CD4-positive, CD25-positive, alpha-beta regulatory T cell (primary cell): Measurements from ENCODE around the gene KAT5. TPM values are rescaled to one million over a fixed set of nuclear protein-coding genes. Genes with fewer than 3 reads are reported as not detected.
"Not testable (repeated sequence)": the region's sequence is repeated elsewhere in the genome, so short reads cannot be mapped to it uniquely, and the experiment has no call there.

Experiments used
- ATAC-seq, 2 donors: fragments of 150-1000 bp; cut with Tn5 transposase; one replicate each; pipeline ENCODE4 v1.10.0; 2021; ENCODE audit warnings: low read depth in 2 of 2, moderate number of reproducible peaks in 2 of 2, moderate library complexity in 1 of 2
- DNase-seq, 3 donors: peaks; one replicate each; pipeline versions ENCODE4 v3.0.0 to v3.0.0-alpha.2; 2012 to 2022; ENCODE audit warnings: mixed read lengths in 1 of 3
- H3K27ac ChIP-seq: one replicate; pipeline ENCODE4 v1.7.0; 2013; ENCODE audit warnings: mild to moderate bottlenecking, low read length; ENCODE audit not compliant: insufficient read depth, poor library complexity, severe bottlenecking
- H3K27me3 ChIP-seq: one replicate; pipeline ENCODE4 v1.7.0; 2013; ENCODE audit warnings: low read length; ENCODE audit not compliant: control insufficient read depth, insufficient read depth
- H3K36me3 ChIP-seq: one replicate; pipeline ENCODE4 v1.7.0; 2013; ENCODE audit warnings: mild to moderate bottlenecking, low read length, moderate library complexity; ENCODE audit not compliant: control insufficient read depth, insufficient read depth
- H3K4me1 ChIP-seq: 2 replicates; pipeline ENCODE4 v1.7.0; 2013; ENCODE audit warnings: mild to moderate bottlenecking, low read length; ENCODE audit not compliant: insufficient read depth, control insufficient read depth, poor library complexity, severe bottlenecking
- H3K4me3 ChIP-seq: one replicate; pipeline ENCODE4 v1.7.0; 2013; ENCODE audit warnings: low read depth, mild to moderate bottlenecking, low read length, moderate library complexity
- H3K9me3 ChIP-seq, 2 experiments: 1 replicate in 1 of 2; 2 replicates in 1 of 2; pipeline ENCODE4 v1.7.0; 2013; ENCODE audit warnings: low read length in 2 of 2, mild to moderate bottlenecking in 1 of 2, moderate library complexity in 1 of 2; ENCODE audit not compliant: control insufficient read depth in 2 of 2
- H3K27ac Mint-ChIP-seq, 3 donors: one replicate each; pipeline ENCODE4 v1.8.0; 2020 to 2022; ENCODE audit warnings: mild to moderate bottlenecking in 3 of 3, mixed read lengths in 3 of 3, moderate library complexity in 2 of 3
- H3K27me3 Mint-ChIP-seq: one replicate; pipeline ENCODE4 v1.8.0; 2022; ENCODE audit warnings: mild to moderate bottlenecking, mixed read lengths
- H3K36me3 Mint-ChIP-seq: one replicate; pipeline ENCODE4 v1.8.0; 2020; ENCODE audit warnings: mixed read lengths
- H3K4me1 Mint-ChIP-seq, 4 donors: one replicate each; pipeline ENCODE4 v1.8.0; 2020 to 2022; ENCODE audit warnings: mixed read lengths in 4 of 4, mild to moderate bottlenecking in 1 of 4
- H3K4me3 Mint-ChIP-seq, 4 donors: one replicate each; pipeline ENCODE4 v1.8.0; 2020 to 2022; ENCODE audit warnings: mild to moderate bottlenecking in 4 of 4, mixed read lengths in 4 of 4, moderate library complexity in 3 of 4
- H3K9me3 Mint-ChIP-seq, 7 donors: one replicate each; pipeline ENCODE4 v1.8.0; 2020 to 2022; ENCODE audit warnings: mixed read lengths in 7 of 7, mild to moderate bottlenecking in 3 of 7, moderate library complexity in 2 of 7
- polyA plus RNA-seq, 4 donors: library from polyadenylated mRNA; unstranded; fragments of 300-500 nt; fragmentation: Illumina TruSeq; gene quantifications; one replicate each; pipeline ENCODE4 v1.2.3, GENCODE V29; 2021
- total RNA-seq: library from RNA; stranded (reverse); gene quantifications from one replicate; pipeline ENCODE4 v1.2.3, GENCODE V29; 2022

The KAT5 gene
- total and polyA plus RNA-seq, 5 donors from 2014 or later = 45.4 to 127 (median 56.6) TPM

- H3K27me3 Mint-ChIP-seq = peaks cover 59% of the 10 kb centered on the region
- H3K27me3 ChIP-seq, H3K4me1 Mint-ChIP-seq, H3K9me3 ChIP-seq, DNase-seq, H3K4me3 ChIP-seq, H3K9me3 Mint-ChIP-seq, ATAC-seq, H3K27ac ChIP-seq, H3K4me3 Mint-ChIP-seq, H3K36me3 ChIP-seq, H3K27ac Mint-ChIP-seq, H3K36me3 Mint-ChIP-seq, H3K4me1 ChIP-seq: not testable (repeated sequence)
These were observed 23.1 kb downstream of the KAT5 start for GRCh38 chr11:65735111-65735510.

- Mint-ChIP-seq H3K27me3 (peaks cover 57% of the 10 kb centered on the region), H3K36me3 (no peaks in the 10 kb centered on the region)
These were observed 24.8 kb downstream of the KAT5 start for GRCh38 chr11:65736810-65737209.

GRCh38 chr11:65739022-65739421 lies 27.0 kb downstream of the KAT5 start:
- ATAC-seq (no peak), DNase-seq (no peak)
- peaks cover 7% of the 10 kb centered on the region for H3K27me3 ChIP-seq
- peaks cover 0 to 3% (median 0%) of the 10 kb centered on the region in 7 donors for H3K9me3 Mint-ChIP-seq
- H3K4me1 Mint-ChIP-seq = no peaks in the 10 kb centered on the region
- no peaks in the 10 kb centered on the region for H3K36me3 ChIP-seq
- H3K4me3 Mint-ChIP-seq = no peak overlapping the region
- peaks cover 35% of the 10 kb centered on the region for H3K27me3 Mint-ChIP-seq
- no peak overlapping the region for H3K27ac ChIP-seq
- H3K36me3 Mint-ChIP-seq = no peaks in the 10 kb centered on the region
- H3K4me3 ChIP-seq = no peak overlapping the region
- H3K4me1 ChIP-seq = no peaks in the 10 kb centered on the region
- H3K9me3 ChIP-seq = no peaks in the 10 kb centered on the region
- H3K27ac Mint-ChIP-seq = no peak overlapping the region

More at GRCh38 chr11:65736810-65737209, 24.8 kb downstream of the KAT5 start:
- Mint-ChIP-seq H3K4me1 (peaks cover 0 to 2% (median 0%) of the 10 kb centered on the region in 4 donors), H3K9me3 (peaks cover 0 to 5% (median 0%) of the 10 kb centered on the region in 7 donors), H3K27ac (no peak overlapping the region), H3K4me3 (no peak overlapping the region)
- Histone ChIP-seq H3K4me3 (no peak overlapping the region), H3K4me1 (no peaks in the 10 kb centered on the region), H3K9me3 (no peaks in the 10 kb centered on the region), H3K27me3 (peaks cover 7% of the 10 kb centered on the region), H3K27ac (no peak overlapping the region), H3K36me3 (no peaks in the 10 kb centered on the region)
- ATAC-seq (no peak), DNase-seq (no peak)

- Mint-ChIP-seq H3K4me1 (no peaks in the 10 kb centered on the region), H3K27me3 (peaks cover 32% of the 10 kb centered on the region), H3K27ac (peak overlapping the region in 1 of 3 donors; percentile 11), H3K9me3 (peaks cover 0 to 3% (median 0%) of the 10 kb centered on the region in 7 donors), H3K36me3 (no peaks in the 10 kb centered on the region), H3K4me3 (peak overlapping the region in 1 of 4 donors; percentile 16)
- no peak for ATAC-seq
- H3K4me3 ChIP-seq = no peak overlapping the region
- no peak for DNase-seq
- no peaks in the 10 kb centered on the region for H3K36me3 ChIP-seq
- H3K9me3 ChIP-seq = no peaks in the 10 kb centered on the region
- H3K4me1 ChIP-seq = no peaks in the 10 kb centered on the region
- peaks cover 7% of the 10 kb centered on the region for H3K27me3 ChIP-seq
- no peak overlapping the region for H3K27ac ChIP-seq
These were observed 29.1 kb downstream of the KAT5 start for GRCh38 chr11:65741185-65741584.

GRCh38 chr11:65742353-65742752 lies 30.3 kb downstream of the KAT5 start:
- ATAC-seq = no peak
- Histone ChIP-seq H3K4me3 (no peak overlapping the region), H3K36me3 (no peaks in the 10 kb centered on the region), H3K4me1 (no peaks in the 10 kb centered on the region), H3K27me3 (peaks cover 5% of the 10 kb centered on the region), H3K9me3 (no peaks in the 10 kb centered on the region), H3K27ac (no peak overlapping the region)
- no peak overlapping the region for H3K4me3 Mint-ChIP-seq
- H3K4me1 Mint-ChIP-seq = no peaks in the 10 kb centered on the region
- peaks cover 0 to 2% (median 0%) of the 10 kb centered on the region in 7 donors for H3K9me3 Mint-ChIP-seq
- H3K36me3 Mint-ChIP-seq = no peaks in the 10 kb centered on the region
- H3K27ac Mint-ChIP-seq = no peak overlapping the region
- no peak for DNase-seq
- H3K27me3 Mint-ChIP-seq = peaks cover 24% of the 10 kb centered on the region

GRCh38 chr11:65743681-65744025 lies 31.6 kb downstream of the KAT5 start:
- Histone ChIP-seq H3K36me3 (no peaks in the 10 kb centered on the region), H3K9me3 (no peaks in the 10 kb centered on the region), H3K4me3 (no peak overlapping the region), H3K27me3 (peaks cover 16% of the 10 kb centered on the region), H3K27ac (no peak overlapping the region), H3K4me1 (no peaks in the 10 kb centered on the region)
- no peak overlapping the region for H3K27ac Mint-ChIP-seq
- no peaks in the 10 kb centered on the region for H3K9me3 Mint-ChIP-seq
- peaks cover 25% of the 10 kb centered on the region for H3K27me3 Mint-ChIP-seq
- ATAC-seq (no peak), DNase-seq (no peak)
- H3K4me1 Mint-ChIP-seq = no peaks in the 10 kb centered on the region
- H3K36me3 Mint-ChIP-seq = no peaks in the 10 kb centered on the region
- no peak overlapping the region for H3K4me3 Mint-ChIP-seq

- Mint-ChIP-seq H3K4me3 (no peak overlapping the region), H3K27ac (no peak overlapping the region), H3K27me3 (peaks cover 30% of the 10 kb centered on the region), H3K4me1 (no peaks in the 10 kb centered on the region), H3K36me3 (no peaks in the 10 kb centered on the region), H3K9me3 (no peaks in the 10 kb centered on the region)
- DNase-seq = peak in 1 of 3 donors; percentile 20
- no peak for ATAC-seq
- no peak overlapping the region for H3K4me3 ChIP-seq
- H3K4me1 ChIP-seq = no peaks in the 10 kb centered on the region
- peaks cover 17% of the 10 kb centered on the region for H3K27me3 ChIP-seq
- H3K9me3 ChIP-seq = no peaks in the 10 kb centered on the region
- H3K27ac ChIP-seq = no peak overlapping the region
- no peaks in the 10 kb centered on the region for H3K36me3 ChIP-seq
These were observed 32.1 kb downstream of the KAT5 start for GRCh38 chr11:65744026-65744698.

- ATAC-seq = no peak
- peaks cover 22% of the 10 kb centered on the region for H3K27me3 ChIP-seq
- Mint-ChIP-seq H3K27ac (no peak overlapping the region), H3K4me1 (no peaks in the 10 kb centered on the region), H3K9me3 (no peaks in the 10 kb centered on the region), H3K27me3 (peaks cover 35% of the 10 kb centered on the region), H3K4me3 (no peak overlapping the region), H3K36me3 (no peaks in the 10 kb centered on the region)
- H3K36me3 ChIP-seq = no peaks in the 10 kb centered on the region
- no peak overlapping the region for H3K4me3 ChIP-seq
- H3K9me3 ChIP-seq = no peaks in the 10 kb centered on the region
- H3K27ac ChIP-seq = no peak overlapping the region
- no peaks in the 10 kb centered on the region for H3K4me1 ChIP-seq
- no peak for DNase-seq
These were observed 32.6 kb downstream of the KAT5 start for GRCh38 chr11:65744699-65745042.
